SKM-1 (cell line): ENCODE results near the gene GLRX.
"Not testable (repeated sequence)": the region's sequence is repeated elsewhere in the genome, so short reads cannot be mapped to it uniquely, and the experiment has no call there.

Experiments
- DNase-seq: peaks from one replicate; lab custom pipeline; 2025; ENCODE audit not compliant: unreplicated experiment; lab: John Stamatoyannopoulos, UW

The GLRX gene

DNA sequence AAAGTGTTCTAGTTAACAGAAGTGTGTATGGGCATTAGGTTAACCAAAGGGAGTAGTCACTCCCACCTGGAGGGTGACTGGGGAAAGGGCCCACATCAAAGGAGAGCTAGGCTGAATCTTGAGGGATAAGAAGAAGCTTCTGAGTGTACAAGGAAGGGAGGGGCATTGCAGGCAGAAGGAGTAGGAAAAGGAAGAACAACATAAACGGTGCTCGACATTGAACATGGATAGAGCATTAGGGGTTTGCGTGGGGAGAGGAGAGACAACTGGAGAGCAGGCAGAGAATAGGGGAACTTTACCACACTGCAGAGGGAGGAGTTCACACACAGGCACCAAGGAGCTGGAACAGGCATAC lies 5.3 kb upstream of the GLRX start:
- DNase-seq: no peak

DNA sequence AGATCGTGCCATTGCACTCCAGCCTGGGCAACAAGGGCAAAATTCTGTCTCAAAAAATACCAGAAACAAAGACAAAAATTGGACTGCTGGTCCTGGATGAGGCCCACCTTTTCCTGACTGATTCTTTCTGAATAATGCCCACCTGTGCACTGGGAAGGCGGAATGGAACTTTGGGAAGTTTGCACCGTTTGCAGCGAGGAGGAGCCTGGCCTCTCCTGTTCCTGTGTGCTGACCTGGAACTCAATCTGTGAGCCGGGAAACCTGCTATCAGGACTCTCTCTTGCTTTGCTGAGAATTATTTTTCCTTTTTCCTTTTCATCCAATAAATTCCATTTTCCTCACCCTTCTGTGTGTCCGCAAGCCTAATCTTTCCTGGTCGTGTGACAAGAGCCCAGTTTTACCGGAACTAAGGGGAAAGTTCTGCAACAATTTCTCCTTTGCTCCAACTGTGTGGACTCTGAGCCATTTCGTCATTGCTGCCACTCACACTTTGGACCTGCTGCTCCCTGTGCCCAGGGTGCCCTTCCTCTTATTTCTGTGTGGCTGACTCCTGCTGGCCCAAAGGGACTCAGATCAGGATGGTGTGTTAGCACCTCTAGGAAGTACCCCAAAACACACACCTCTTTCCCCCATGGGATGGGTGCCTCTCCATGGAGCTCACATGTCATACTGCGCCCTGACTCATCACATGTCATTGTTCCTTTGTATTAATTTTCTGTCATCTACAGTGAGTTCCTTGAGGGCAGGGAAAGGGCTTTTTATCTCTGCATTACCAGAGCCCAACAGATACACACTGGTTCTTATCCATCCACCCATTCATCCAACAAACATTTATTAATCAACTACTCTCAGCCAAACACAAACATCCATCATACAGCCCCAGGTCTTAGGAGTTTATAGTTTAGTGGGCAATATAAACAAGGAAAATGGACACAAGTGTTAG lies 4.7 kb upstream of the GLRX start:
- no peak for DNase-seq

DNA sequence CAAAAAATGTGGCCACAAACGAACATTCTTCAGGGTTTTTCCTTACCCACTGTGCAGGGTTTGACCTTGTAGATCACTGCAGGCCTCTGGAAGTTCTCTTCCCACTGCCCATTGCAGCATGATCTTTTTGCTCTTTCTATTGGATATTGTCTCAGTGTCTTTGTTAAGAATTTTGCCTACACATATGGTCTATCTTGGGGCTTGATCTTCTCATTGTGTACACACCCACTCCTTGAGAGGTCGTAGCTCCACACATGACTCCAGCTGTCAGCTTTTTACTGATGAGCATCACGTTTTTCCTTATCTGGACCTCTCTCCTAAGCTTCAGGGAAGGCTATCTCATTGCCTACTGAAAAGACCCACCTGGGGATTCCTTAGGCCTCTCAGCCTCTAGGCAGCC lies 3.0 kb upstream of the GLRX start:
- no peak for DNase-seq

DNA sequence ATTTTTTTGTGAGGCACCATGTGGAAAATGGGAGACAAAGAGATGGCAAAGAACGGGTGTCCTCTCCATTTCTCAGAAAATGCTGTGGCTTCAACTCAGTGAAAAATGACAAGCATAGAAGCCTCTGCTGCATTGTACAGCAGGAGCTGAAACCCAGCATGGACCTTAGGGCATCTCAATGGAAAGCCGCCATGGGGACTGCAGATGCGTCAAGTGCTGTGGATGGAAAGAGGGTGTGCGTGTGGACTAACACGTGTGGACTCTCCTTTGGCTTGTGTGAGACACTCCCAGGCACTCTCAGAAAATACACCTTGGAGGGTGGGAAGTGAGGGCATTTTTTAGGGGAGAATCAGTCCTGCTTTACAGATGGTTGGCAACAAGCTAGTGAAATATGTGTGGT lies 2.2 kb upstream of the GLRX start:
- DNase-seq: no peak

DNA sequence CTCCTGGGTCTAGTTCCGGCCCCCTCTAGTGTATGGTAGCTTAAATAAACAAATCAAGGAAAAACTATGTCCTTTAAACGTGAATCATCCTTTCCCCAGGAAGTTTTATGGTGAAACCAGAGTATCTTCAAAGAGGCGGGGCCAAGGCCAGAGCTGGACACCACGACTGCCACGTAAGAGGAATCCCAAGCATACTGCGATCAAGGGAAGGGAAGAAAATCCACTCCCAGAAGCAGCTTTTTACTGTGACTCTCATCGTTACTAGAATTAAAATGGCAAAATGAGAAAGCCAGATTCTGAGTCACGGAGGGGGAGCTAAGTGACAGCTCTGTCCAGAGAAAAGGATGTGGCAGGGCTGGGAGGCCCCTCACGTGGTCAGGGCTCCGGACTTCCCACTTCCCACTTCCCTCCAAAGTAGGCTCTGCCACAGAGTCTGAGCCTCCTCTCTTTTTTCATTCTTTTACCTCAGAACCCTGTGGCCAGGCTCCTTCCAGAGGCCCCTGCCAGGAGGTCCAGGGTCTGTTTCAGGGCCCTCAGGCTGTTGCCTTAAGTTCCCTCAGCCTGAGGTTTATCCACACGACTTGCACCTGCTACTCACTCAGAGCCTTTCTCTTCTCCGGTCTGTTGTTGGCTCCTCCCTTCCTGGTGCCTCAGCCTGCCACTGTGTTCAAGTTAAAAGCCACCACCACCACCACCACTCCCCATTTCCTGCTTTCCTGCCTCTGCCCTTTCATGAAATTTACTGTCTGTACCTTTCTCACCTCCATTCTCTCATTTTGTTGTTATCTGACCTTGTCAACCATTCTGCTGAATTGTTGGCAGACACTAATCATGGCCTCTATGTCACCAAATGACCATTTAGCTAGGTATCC lies 1.4 kb upstream of the GLRX start:
- DNase-seq: peak; percentile 70

DNA sequence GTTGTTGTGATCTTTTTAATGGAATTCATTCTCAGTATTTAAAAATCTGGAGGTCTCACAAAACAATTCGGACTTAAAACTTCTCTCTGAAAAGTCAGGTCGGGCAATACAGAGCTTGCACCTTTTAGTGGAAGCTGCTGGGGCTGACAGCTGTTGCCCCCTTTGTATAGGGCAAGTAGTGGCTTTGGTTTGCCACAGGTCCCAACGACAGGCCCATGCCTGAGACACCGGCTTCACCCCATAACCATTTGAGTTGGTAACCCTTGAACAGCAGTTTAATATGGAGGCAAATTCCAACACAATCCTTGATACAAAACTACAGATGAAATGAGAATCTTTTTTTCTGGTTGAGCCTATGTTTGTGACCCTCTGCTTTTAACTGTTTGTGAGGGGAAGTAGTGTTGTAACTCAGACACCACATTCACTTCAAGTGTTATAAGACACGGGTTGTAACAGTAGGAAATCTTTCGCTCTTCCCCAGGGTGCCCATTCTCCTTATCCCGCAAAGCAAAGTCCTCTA lies 752 bp upstream of the GLRX start:
- DNase-seq: no peak

DNA sequence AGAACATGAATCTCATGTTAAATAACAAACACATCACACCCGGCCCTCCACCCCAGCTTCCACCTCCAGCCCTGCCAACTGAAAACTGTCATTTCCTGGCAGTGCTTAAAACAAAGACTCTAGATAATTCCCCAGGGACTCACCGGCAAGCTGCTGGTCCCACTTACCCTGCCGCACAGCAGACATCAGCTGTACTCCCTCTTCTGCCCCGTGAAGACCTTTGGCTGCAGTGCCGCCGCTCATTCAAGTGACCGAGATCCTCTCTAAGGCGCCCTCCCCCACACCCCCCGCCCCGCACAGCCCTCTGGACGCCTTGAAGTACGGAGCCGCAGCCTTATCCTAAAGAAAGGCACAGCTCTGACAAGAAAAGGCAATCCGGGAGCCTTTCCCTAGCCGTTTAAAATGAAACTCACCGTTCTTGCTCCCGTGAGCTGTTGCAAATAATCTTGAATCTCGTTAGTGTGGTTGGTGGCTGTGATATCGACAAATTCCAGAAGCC lies 434 bp downstream of the GLRX start:
- peak; percentile 29 for DNase-seq

DNA sequence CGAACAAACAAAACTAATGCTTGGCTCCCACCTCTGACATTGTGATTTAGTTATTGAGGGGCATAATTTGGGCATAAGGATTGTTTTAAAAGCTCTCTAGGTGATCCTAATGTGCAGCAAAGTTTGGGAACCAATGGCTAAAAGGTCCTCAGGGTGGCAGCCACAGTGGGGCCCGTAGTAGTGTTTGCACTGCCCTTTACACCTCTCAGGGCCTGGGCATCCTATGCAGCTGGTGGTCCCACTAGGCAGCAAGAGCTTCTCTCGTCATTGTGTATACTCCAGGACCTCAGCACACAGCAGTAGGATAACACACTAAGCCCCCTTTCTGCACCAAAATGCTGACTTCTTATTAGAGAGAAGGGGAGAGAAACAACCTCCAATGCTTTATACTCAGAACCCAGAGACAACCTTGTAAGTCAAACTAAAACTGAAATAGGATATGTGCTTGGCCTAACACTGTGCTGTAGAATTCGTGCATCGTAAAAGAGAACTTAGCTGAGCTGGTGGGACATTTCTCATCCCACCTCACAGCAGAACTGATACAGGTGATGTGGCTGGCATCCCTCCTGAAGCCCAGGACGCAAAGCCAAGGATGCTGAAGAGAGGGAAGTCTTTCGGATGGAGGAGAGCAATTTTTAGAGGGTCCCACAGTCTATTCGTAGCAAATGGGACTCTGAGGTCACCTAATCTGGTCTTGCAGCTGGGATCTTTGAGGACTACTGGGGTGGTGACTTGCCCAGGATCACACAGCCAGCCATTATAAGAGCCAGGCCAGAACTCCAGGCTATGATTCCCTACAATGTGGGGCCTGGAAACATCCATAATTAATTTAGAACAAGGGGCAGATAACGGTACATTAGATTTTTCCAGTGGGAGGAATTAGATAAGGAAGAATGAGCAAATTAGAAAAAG lies 1.2 kb downstream of the GLRX start:
- DNase-seq: no peak

DNA sequence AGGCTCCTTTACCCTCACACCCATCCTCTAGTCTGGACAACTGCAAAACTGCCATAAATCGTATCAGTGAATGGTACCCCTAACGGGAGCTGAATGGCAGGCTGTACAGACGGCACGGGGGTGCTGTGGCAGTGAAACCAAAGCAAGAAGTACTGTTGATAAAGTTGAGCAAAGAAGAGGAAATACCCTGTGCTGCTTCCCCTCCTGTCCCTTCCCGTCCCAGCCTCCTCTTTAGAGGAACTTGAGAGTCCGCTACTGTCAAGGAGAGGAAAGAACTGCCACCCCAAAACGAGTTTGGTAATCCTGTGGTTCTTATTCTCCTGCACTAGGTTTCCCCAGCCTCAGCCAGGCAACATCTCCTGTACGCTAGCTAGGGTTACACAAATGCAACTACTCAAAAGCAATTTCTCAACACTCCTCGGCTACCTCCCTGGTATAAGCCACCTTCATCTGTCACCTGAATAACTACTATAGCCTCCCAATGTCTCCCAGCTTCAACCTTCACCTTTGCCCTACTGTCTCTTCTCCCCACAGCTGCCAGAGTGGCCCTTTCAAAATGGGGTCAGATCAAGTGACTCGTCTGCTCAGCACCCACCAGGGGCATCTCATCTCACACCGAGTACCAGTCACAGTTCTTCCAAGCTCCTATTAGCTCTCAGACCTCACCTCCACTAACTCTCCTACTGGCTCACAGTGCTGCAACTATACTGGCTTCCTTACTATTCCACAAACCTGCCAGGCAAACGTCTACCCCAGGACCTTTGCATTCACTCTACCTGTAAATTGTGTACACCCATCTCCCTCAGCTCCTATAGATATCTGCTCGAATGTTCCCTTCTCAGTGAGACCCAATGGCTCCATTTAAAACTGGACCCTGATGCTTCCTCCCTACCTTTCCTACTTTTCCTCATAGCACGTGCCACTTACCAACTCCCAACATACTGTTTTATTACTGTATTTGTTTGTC lies 4.1 kb downstream of the GLRX start:
- DNase-seq: peak; percentile 99

DNA sequence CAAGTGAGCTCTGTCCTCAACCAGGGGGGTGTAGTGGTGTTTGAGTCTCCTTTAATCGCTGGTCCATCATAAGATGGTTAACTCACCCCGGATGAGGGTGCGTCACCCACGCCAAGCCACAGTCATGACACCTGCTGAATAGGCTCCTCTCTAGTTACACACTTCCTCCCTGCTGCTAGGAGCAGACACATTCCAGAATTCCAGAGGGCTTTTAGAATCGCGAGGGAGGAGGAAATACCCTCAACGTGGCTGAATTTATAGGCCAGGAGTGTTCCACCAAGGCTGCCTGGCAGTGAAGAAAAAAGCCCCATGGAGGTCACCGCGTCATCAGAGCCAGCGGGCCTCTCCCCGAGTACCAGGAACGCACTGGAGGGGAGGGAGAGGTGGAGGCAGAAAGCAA lies 5.1 kb downstream of the GLRX start:
- no peak for DNase-seq

DNA sequence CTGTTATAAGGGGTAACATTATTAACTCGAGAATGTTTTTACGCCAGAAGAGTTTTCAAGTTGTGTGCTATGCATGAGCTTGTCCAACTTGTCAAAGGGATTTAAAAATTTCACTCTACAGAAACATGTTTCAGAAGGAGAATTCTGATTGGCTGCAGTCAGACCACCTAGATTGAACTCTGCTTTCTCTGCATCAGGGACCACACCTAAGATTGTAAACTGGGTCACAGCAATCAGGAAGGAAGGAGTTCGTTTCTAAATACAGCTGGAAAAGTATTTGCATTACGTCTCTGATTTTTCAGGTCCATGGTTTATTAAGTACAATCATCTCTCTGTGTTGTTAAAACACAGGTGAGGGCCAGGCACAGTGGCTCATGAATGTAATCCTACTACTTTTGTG lies 5.8 kb downstream of the GLRX start:
- DNase-seq: no peak

DNA sequence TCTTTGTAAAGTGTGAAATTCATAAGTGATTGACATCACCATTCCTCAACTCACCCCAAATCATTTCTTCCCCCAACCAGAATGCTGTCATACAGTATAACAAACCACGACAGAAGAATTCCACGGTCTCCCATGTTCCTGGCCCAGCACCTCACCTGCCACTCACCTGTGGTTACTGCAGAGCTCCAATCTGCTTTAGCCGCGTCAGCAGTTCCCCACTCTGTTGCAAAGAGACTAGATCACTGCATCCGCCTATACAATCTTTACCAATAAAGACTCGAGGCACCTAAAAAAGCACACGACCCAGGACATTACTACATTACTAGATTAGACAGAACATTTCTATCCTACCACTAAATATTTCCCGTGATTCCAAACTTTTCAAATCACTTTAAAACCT lies 6.2 kb downstream of the GLRX start:
- DNase-seq: no peak

DNA sequence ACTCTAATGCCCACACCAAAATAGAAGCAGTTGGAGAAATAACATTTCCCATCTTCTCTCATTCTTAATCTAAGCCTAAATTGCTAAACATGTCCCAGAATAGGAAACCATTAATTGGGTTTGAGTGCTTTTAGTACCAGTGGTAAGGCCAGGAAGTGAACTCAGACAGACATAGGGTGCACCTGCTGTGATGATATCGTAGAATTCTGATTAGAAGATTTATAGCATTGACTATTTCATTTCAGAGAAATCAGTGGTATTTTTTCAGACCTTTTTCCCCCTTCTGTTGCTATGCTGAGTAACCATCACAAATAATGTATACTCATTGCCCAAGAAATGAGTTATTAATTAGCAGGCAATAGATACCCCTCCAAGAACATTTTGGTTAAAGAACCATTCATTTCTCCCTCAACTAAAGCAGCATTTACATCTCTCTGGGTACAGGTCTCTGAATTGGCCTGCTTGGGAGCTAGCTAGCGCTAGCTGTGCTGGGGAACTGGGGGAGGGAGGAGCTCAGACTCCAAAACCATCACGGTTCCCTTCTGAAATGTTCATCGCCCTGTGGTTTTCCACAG lies 7.3 kb downstream of the GLRX start:
- no peak for DNase-seq

DNA sequence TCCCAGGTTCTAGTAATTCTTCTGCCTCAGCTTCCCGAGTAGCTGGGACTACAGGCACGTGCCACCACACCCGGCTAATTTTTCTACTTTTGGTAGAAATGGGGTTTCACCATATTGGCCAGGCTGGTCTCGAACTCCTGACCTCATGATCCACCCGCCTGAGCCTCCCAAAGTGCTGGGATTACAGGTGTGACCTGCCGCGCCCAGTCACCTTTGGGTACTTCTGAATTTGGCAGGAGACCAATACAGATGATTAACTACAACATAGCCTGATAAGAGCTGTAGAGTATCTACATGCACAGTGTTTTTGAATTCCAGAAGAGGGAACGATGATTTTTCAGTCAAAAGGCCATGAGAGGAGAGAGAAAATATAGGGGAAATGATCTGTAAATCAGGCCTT lies 9.5 kb downstream of the GLRX start:
- DNase-seq: not testable (repeated sequence)

DNA sequence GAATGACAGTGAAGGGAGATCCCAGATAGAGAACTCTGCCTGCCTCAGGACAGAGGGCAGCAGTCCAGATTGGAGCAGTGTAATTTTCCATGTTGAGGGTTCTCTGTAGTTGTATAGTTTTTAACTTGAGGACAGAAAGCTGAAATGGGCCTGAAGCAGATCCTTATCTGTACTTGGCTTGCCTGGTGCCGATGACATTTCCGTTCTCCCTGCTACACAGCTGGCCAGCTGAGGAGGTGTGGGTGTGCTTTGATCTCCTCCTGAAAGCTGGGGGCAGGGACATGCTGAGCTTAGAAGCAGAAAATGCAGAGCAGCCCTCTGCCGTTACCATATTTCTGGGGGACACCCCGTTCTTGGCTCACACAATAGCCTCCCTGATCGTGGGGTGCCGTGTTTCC lies 10.5 kb downstream of the GLRX start:
- no peak for DNase-seq

DNA sequence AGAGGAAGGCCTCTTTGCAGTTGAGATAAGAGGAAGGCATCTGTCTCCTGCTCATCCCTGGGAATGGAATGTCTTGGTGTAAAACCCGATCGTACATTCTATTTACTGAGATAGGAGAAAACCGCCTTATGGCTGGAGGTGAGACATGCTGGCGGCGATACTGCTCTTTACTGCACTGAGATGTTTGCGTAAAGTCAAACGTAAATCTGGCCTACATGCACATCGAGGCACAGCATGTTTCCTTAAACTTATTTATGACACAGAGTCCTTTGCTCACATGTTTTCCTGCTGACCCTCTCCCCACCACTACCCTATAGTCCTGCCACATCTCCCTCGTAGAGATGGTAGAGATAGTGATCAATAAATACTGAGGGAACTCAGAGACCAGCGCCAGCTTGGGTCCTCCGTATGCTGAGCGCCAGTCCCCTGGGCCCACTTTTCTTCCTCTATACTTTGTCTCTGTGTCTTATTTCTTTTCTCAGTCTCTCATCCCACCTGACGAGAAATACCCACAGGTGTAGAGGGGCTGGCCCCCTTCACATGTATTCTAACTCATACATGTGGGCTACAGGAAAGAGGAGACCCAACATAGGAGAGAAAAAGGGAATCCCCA lies 11.0 kb downstream of the GLRX start:
- DNase-seq: not testable (repeated sequence)

DNA sequence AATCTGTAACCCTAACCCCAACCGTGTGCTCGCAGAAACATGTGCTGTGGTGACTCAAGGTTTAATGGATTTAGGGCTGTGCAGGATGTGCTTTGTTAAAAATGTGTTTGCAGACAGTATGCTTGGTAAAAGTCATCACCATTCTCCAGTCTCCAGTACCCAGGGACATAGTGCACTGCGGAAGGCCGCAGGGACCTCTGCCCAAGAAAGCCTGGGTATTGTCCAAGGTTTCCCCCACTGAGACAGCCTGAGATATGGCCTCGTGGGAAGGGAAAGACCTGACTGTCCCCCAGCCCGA lies 11.5 kb downstream of the GLRX start:
- DNase-seq: not testable (repeated sequence)

DNA sequence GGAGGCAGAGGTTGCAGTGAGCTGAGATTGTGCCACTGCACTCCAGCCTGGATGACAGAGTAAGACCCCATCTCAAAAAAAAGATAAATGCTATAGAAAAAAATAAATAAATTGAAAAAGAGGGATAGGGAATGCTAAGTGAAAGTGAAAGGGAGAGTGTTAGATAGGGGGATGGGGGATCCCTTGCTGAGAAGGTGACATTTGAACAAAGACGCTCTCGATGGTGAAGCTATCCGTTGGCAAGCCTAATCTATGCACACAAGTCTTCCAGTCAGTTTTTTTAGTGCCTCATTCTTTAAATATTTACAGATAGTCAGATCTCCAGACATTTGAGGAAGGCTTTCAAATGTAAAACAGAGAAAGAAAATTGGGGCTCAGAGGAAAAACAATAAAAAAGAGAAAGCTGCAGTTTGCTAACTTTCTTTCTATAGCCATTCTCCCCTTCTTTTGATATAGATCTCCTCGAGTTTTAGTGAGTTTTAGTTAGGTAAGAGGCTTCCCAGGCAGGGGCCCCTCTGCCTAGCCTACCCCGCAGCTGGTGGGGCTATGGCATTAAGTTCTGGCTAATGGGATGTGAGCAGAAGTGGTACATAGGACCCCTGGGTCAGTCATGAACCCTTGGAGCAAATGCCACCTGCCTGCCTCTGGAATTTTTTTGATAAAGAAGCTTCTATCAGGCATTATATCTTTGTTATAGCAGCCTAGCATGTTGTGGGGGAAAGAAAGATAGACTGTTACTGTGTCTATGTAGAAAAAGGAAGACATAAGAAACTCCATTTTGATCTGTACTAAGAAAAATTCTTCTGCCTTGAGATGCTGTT lies 12.0 kb downstream of the GLRX start:
- DNase-seq: no peak
